A549 (cell line): ENCODE results near the gene TBC1D12. TPM values are rescaled to one million over a fixed set of nuclear protein-coding genes. Genes with fewer than 3 reads are reported as not detected.

Experiments used
- ATAC-seq, 2 experiments: fragments of 200-7000 bp in 1 of 2; fragments of >200 bp in 1 of 2; cut with Nextera tagmentation in 1 of 2; cut with Tn5 transposase in 1 of 2; 3 replicates each; pipeline versions ENCODE4 v1.8.0 to v1.9.1; 2018 to 2020; ENCODE audit warnings: mild to moderate bottlenecking in 1 of 2, moderate library complexity in 1 of 2
- CTCF ChIA-PET: fragments of 300-600 bp; sonication (Branson Sonifier 250); formaldehyde crosslinking; extraction: SDS; loops from one replicate; lab custom pipeline; 2021; ENCODE audit warnings: antibody characterized with exemption, inconsistent platforms; lab: Yijun Ruan, JAX
- POLR2A ChIA-PET: fragments of 350-600 bp; formaldehyde crosslinking; extraction: SDS; loops from one replicate; lab custom pipeline; 2021; ENCODE audit warnings: antibody characterized with exemption, inconsistent platforms; lab: Yijun Ruan, JAX
- DNase-seq, 2 experiments: peaks; one replicate each; pipeline versions ENCODE4 v3.0.0 to v3.0.0-alpha.2; 2011 to 2016; ENCODE audit warnings: low read depth in 1 of 2, low spot score in 1 of 2
- FAIRE-seq: peaks from 2 replicates; lab custom pipeline; 2011; peaks lifted over from hg19 to GRCh38; lab: Jason Lieb, UNC
- H3K27ac ChIP-seq, 2 experiments: fragments of >200 bp; sonication (Bioruptor Twin); formaldehyde crosslinking; 3 replicates each; pipeline ENCODE4 v1.5.1; 2016 to 2017
- H3K4me1 ChIP-seq: fragments of >200 bp; sonication (Bioruptor Twin); formaldehyde crosslinking; 3 replicates; pipeline ENCODE4 v1.6.1; 2016
- H3K4me2 ChIP-seq: fragments of >200 bp; sonication (Bioruptor Twin); formaldehyde crosslinking; 3 replicates; pipeline ENCODE4 v1.6.1; 2016
- H3K4me3 ChIP-seq: fragments of >200 bp; sonication (Bioruptor Twin); formaldehyde crosslinking; 3 replicates; pipeline ENCODE4 v1.5.1; 2016
- H3K9me3 ChIP-seq: fragments of >200 bp; sonication (Bioruptor Twin); formaldehyde crosslinking; 3 replicates; pipeline ENCODE4 v1.6.1; 2016
- CBX2 ChIP-seq: fragments of 200-600 bp; sonication (generic); IDR thresholded peaks from 2 replicates; pipeline ENCODE4 v1.6.1; 2016; ENCODE audit warnings: low read depth, mild to moderate bottlenecking, borderline replicate concordance
- CBX8 ChIP-seq: fragments of 200-600 bp; sonication (generic); IDR thresholded peaks from 2 replicates; pipeline ENCODE4 v1.6.1; 2016
- CEBPB ChIP-seq, 2 experiments: fragments of >200 bp in 1 of 2; sonication (Bioruptor Twin) in 1 of 2; formaldehyde crosslinking in 1 of 2; IDR thresholded peaks; 2 replicates each; pipeline ENCODE4 v1.6.1; 2012 to 2016
- CHD4 ChIP-seq: fragments of 200-600 bp; sonication (generic); IDR thresholded peaks from 2 replicates; pipeline ENCODE4 v1.6.1; 2016; ENCODE audit warnings: antibody characterized with exemption, mild to moderate bottlenecking, borderline replicate concordance
- CTCF ChIP-seq: fragments of >200 bp; sonication (Bioruptor Twin); formaldehyde crosslinking; IDR thresholded peaks from 3 replicates; pipeline ENCODE4 v1.5.1; 2016
- E2F6 ChIP-seq: IDR thresholded peaks from 2 replicates; pipeline ENCODE4 v1.6.1; 2012; ENCODE audit warnings: low read depth, borderline replicate concordance
- ELK1 ChIP-seq: fragments of 150-350 bp; IDR thresholded peaks from 2 replicates; pipeline ENCODE4 v1.6.1; 2014; ENCODE audit warnings: low read depth, mild to moderate bottlenecking, low read length
- FOSL2 ChIP-seq, 2 experiments: fragments of 450-650 bp in 1 of 2; fragments of >200 bp in 1 of 2; sonication (Bioruptor Twin) in 1 of 2; formaldehyde crosslinking; IDR thresholded peaks; 2 replicates each; pipeline versions ENCODE4 v1.5.0 to v1.6.1; 2016 to 2020; ENCODE audit warnings: mild to moderate bottlenecking in 1 of 2, moderate library complexity in 1 of 2
- HES2 ChIP-seq: fragments of >200 bp; sonication (Bioruptor Twin); formaldehyde crosslinking; IDR thresholded peaks from 2 replicates; pipeline ENCODE4 v1.6.1; 2016
- JUN ChIP-seq, 2 experiments: fragments of >200 bp; sonication (Bioruptor Twin); formaldehyde crosslinking; IDR thresholded peaks; 2 replicates in 1 of 2; 3 replicates in 1 of 2; pipeline ENCODE4 v1.6.1; 2016 to 2017
- KDM1A ChIP-seq: fragments of 200-600 bp; sonication (generic); IDR thresholded peaks from 2 replicates; pipeline ENCODE4 v1.6.1; 2016; ENCODE audit warnings: low read depth, mild to moderate bottlenecking
- MAX ChIP-seq: IDR thresholded peaks from 2 replicates; pipeline ENCODE4 v1.6.1; 2012
- MYC ChIP-seq: IDR thresholded peaks from 2 replicates; pipeline ENCODE4 v1.6.1; 2012; ENCODE audit warnings: mild to moderate bottlenecking, inconsistent platforms, low read length, improper control_type of control experiment, borderline replicate concordance
- NPAS2 ChIP-seq: fragments of 250-450 bp; sonication (Bioruptor Pico); IDR thresholded peaks from 2 replicates; pipeline ENCODE4 v1.8.0; 2022; ENCODE audit warnings: mild to moderate bottlenecking, moderate library complexity, borderline replicate concordance
- PBX3 ChIP-seq: IDR thresholded peaks from 2 replicates; pipeline ENCODE4 v1.6.1; 2012
- PHF8 ChIP-seq: fragments of 200-600 bp; sonication (generic); IDR thresholded peaks from 2 replicates; pipeline ENCODE4 v1.6.1; 2016; ENCODE audit warnings: low read depth, mild to moderate bottlenecking, antibody characterized with exemption, moderate library complexity, borderline replicate concordance
- POLR2A ChIP-seq: IDR thresholded peaks from 2 replicates; pipeline ENCODE4 v1.6.1; 2012; ENCODE audit warnings: mild to moderate bottlenecking, low read length
- RAD21 ChIP-seq, 2 experiments: fragments of >200 bp in 1 of 2; sonication (Bioruptor Twin) in 1 of 2; formaldehyde crosslinking in 1 of 2; IDR thresholded peaks in 1 of 2; conservative IDR thresholded peaks in 1 of 2; 2 replicates in 1 of 2; 3 replicates in 1 of 2; pipeline ENCODE4 v1.6.1; 2012 to 2018; ENCODE audit warnings: inconsistent platforms in 1 of 2
- RFX5 ChIP-seq: fragments of 450-650 bp; IDR thresholded peaks from 2 replicates; pipeline ENCODE4 v1.7.1; 2014; ENCODE audit warnings: antibody characterized with exemption, mild to moderate bottlenecking, moderate library complexity
- SMC3 ChIP-seq: fragments of >200 bp; sonication (Bioruptor Twin); formaldehyde crosslinking; IDR thresholded peaks from 3 replicates; pipeline ENCODE4 v1.6.1; 2018; ENCODE audit warnings: inconsistent platforms
- TP53 ChIP-seq: fragments of 250-450 bp; sonication (Bioruptor Pico); IDR thresholded peaks from 2 replicates; pipeline ENCODE4 v1.5.0; 2021; ENCODE audit warnings: mild to moderate bottlenecking, moderate library complexity
- ZC3H11A ChIP-seq: fragments of 450-650 bp; IDR thresholded peaks from 2 replicates; pipeline ENCODE4 v1.6.1; 2014; ENCODE audit warnings: antibody characterized with exemption, mild to moderate bottlenecking
- ZNF302 ChIP-seq: fragments of 250-450 bp; sonication (Bioruptor Pico); IDR thresholded peaks from 2 replicates; pipeline ENCODE4 v1.9.0; 2021; ENCODE audit warnings: inconsistent platforms, mild to moderate bottlenecking, moderate library complexity
- WGBS: methylation state at CpG from one replicate; pipeline ENCODE4 v1.1.6; 2017; ENCODE audit errors: missing lambda C conversion rate; 5-methylcytosine and 5-hydroxymethylcytosine counted together
- polyA plus RNA-seq, 4 experiments: library from polyadenylated mRNA; depleted of rRNA in 3 of 4; stranded (reverse); fragments of >200 nt; fragmentation: RNase III in 1 of 4; extraction: RNeasy Plus Mini Kit Qiagen cat#74134 plus additional on column Dnase treatment in 1 of 4; gene quantifications; 2 replicates in 3 of 4; 3 replicates in 1 of 4; pipeline ENCODE4 v1.2.3, GENCODE V29; 2011 to 2017

Gene TBC1D12
- polyA plus RNA-seq, 2 of the 4 experiments (the other 2 are of a cell fraction) = 4.4 to 5.7 TPM

GRCh38 chr10:94496646-94497045, 94.3 kb downstream of the TBC1D12 start:
- Histone ChIP-seq H3K9me3 (no peaks in the 10 kb centered on the region), H3K4me1 (peaks cover 11% of the 10 kb centered on the region; the same call in 2 of the 3 replicates)
- POLR2A ChIA-PET = no interaction called here
- 82% methylated on average over 3 of the region's 3 CpGs for WGBS
- DNase-seq (no peak), ATAC-seq (no peak)
- TF ChIP-seq PBX3 = no peak
- TF ChIP-seq ZNF302 = no peak
- no peak for TF ChIP-seq NPAS2 (CRISPR knock-in tag)
- TF ChIP-seq MAX = no peak
- TF ChIP-seq POLR2A = no peak
- no peak for TF ChIP-seq MYC
- TF ChIP-seq RFX5 = no peak
- TF ChIP-seq TP53 (CRISPR knock-in tag) = no peak
- no peak for TF ChIP-seq ELK1
- no peak for TF ChIP-seq E2F6
- TF ChIP-seq CBX8 = no peak
- no peak for TF ChIP-seq JUN (IDR thresholded peaks at IDR 0.05)
- TF ChIP-seq FOSL2 (IDR thresholded peaks at IDR 0.05) = no peak
- no peak for TF ChIP-seq FOSL2 (CRISPR knock-in tag; IDR thresholded peaks at IDR 0.05)
- TF ChIP-seq KDM1A = no peak
- no peak for TF ChIP-seq ZC3H11A
- TF ChIP-seq CHD4 = no peak
- TF ChIP-seq, all 56 proteins: peak for 0
- Histone ChIP-seq H3K27ac (no peak overlapping the region), H3K4me2 (peak overlapping the region; percentile 9; the same call in 1 of the 3 replicates), H3K4me3 (no peak overlapping the region)
- CTCF ChIA-PET = interaction anchor here (1.1 kb wide), 1 partner anchor 37 kb away, joined by 3 read pairs; no protein-coding TSS in a partner anchor
- no peak for FAIRE-seq

GRCh38 chr10:94500063-94500462, 97.7 kb downstream of the TBC1D12 start:
- Histone ChIP-seq H3K4me1 (peaks cover 11% of the 10 kb centered on the region; the same call in 2 of the 3 replicates), H3K4me2 (no peak overlapping the region), H3K27ac (no peak overlapping the region), H3K9me3 (no peaks in the 10 kb centered on the region), H3K4me3 (no peak overlapping the region)
- ATAC-seq = peak in 1 of 2 experiments; percentile 76; a peak in 4 of 6 replicates
- CTCF ChIA-PET = interaction anchor here (0.6 kb wide), 1 partner anchor 56 kb away, joined by 3 read pairs; no protein-coding TSS in a partner anchor
- TF ChIP-seq KDM1A (no peak), PHF8 (no peak), E2F6 (no peak), CEBPB (IDR thresholded peaks at IDR 0.05) (no peak), SMC3 (peak; percentile 22; the same call in 1 of the 3 replicates), CBX2 (no peak), HES2 (no peak), RAD21 (conservative IDR thresholded peaks at IDR 0.05 in 1 of 2, IDR thresholded peaks at IDR 0.05 in 1 of 2) (peak; percentile 39 to 59; a peak in 4 of 5 replicates), CTCF (peak; percentile 44)
- 71% methylated on average over 5 of the region's 5 CpGs for WGBS
- DNase-seq = peak in 1 of 2 experiments; percentile 36
- FAIRE-seq = no peak
- POLR2A ChIA-PET = no interaction called here
